Left renal cortex interstitium (tissue), 4 donors: ENCODE data around the gene ZNF502. TPM values are rescaled to one million over a fixed set of nuclear protein-coding genes. Genes with fewer than 3 reads are reported as not detected.

ENCODE experiments used
- DNase-seq, 4 donors: peaks; one replicate each; pipeline ENCODE4 v3.0.0-alpha.2; 2013; ENCODE audit warnings: low read depth in 4 of 4, low spot score in 2 of 4, missing footprints in 1 of 4
- polyA plus RNA-seq, 4 donors: library from polyadenylated mRNA; unstranded; fragments of 120-200 nt; gene quantifications; one replicate each; pipeline ENCODE4 v1.2.1, GENCODE V29; 2013; ENCODE audit not compliant: insufficient read length in 4 of 4

The ZNF502 gene
- polyA plus RNA-seq, 4 donors, result 11.1 to 16.2 (median 12.1) TPM

- peak in 1 of 4 donors; percentile 0 for DNase-seq
Measured at GRCh38 chr3:44762690-44763089, 50.2 kb downstream of the ZNF502 start.

GRCh38 chr3:44764248-44764647, 51.8 kb downstream of the ZNF502 start:
- DNase-seq, result no peak

GRCh38 chr3:44771424-44772098, 59.1 kb downstream of the ZNF502 start:
- no peak for DNase-seq

GRCh38 chr3:44772099-44772442, 59.6 kb downstream of the ZNF502 start:
- DNase-seq, result no peak

Other genes with a start within 250 kb of the ZNF502 start
- gene ZNF445, start 235.0 kb upstream of the ZNF502 start, polyA plus RNA-seq, result 10 to 100 TPM; 17.7 to 31.4 (median 24.2) TPM
- 10 to 100 TPM; 13.7 to 19.1 (median 18.3) TPM for gene ZKSCAN7, start 157.5 kb upstream of the ZNF502 start, polyA plus RNA-seq
- 10 to 100 TPM in 3 of 4 donors, 1 to 10 TPM in 1; 8.3 to 19.2 (median 11.0) TPM for gene ZNF660, start 127.7 kb upstream of the ZNF502 start, polyA plus RNA-seq
- 10 to 100 TPM; 29.1 to 40.1 (median 32.2) TPM for gene ZNF197, start 87.6 kb upstream of the ZNF502 start, polyA plus RNA-seq
- 10 to 100 TPM in 3 of 4 donors, 1 to 10 TPM in 1; 9.6 to 13.2 (median 11.3) TPM for gene ZNF35, start 63.9 kb upstream of the ZNF502 start, polyA plus RNA-seq
- 10 to 100 TPM in 3 of 4 donors, 1 to 10 TPM in 1; 9.6 to 13.2 (median 12.2) TPM for gene ZNF501, start 17.0 kb downstream of the ZNF502 start, polyA plus RNA-seq
- gene KIAA1143, start 49.0 kb downstream of the ZNF502 start, polyA plus RNA-seq, result 10 to 100 TPM; 48.8 to 66.0 (median 54.9) TPM
- 10 to 100 TPM; 22.0 to 29.6 (median 26.8) TPM for gene KIF15, start 49.1 kb downstream of the ZNF502 start, polyA plus RNA-seq
- gene TMEM42, start 149.3 kb downstream of the ZNF502 start, polyA plus RNA-seq, result 10 to 100 TPM; 28.6 to 30.7 (median 29.8) TPM
- under 1 TPM in 3 of 4 donors, not detected in 1; 0.03 to 0.13 (median 0.10) TPM for gene TGM4, start 161.9 kb downstream of the ZNF502 start, polyA plus RNA-seq